CD4-positive, alpha-beta T cell treated with Interleukin-6 for 4 hours (primary cell): ENCODE results near the gene MRTFA.

ENCODE experiments used
- DNase-seq: peaks from one replicate; pipeline ENCODE4 v3.0.0-alpha.2; 2020; ENCODE audit warnings: mixed read lengths

Gene MRTFA

DNA sequence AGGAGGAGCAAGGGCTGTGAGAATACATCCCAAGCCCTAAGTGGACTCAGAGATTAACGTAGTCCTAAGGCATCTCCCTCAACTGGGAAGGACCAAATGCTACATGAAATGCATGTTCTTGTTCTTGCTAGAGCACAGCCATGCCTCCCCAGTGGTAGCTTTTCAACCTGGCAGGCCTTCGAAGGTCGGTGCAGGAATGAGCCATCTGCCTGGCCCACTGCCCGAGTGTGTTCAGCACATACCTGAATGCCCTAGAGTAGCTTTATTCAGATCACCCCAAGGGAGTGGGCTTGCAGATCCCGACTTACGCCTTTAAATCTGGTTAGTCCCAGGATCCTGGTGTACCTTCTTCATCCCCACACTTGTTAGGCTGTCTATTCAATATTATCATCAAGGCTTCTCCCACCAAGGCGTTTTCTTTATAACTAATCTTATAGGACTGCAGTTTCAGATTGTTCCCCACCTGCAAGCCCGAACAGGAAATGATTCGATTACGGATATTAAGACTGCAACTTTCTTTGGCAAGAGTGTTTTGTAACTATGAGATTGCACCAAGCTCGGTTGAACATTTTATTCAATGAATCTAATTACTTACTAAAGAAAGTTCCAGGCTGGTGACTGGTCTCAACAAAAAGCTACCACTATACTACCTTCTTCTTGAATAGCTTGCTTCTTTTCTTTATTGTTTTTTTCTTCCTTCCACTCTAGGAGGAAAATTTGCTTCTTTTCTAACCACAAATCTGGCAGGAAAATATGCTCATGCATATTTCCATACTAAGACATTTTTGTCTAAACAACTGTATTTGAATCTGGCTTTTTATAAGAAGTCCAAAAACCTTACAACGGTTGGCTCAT is 150.5 kb downstream of the MRTFA start:
- no peak for DNase-seq

- no peak for DNase-seq
These were observed 151.4 kb downstream of the MRTFA start for GRCh38 chr22:40484906-40485669.

- no peak for DNase-seq
These were observed 153.6 kb downstream of the MRTFA start for GRCh38 chr22:40482886-40483285.

GRCh38 chr22:40482391-40482790 is 154.1 kb downstream of the MRTFA start:
- no peak for DNase-seq

DNA sequence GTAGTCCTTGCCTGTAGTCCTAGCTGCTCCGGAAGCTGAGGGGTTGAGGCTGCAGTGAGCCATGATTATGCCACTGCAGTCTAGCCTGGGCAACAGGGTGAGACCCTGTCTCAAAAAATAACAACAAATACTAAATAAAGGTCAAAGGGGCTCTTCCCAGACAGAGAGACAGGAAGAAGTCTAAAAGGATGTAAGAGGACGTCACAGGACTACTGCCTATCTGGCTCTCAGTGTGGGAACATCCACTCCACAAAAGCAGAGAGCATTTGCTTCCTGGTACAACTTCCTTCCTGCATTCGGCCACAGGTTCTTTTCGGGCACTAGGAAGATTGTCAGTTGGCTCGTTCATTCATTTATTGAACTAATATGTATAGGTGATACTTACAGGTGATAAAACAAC is 155.5 kb downstream of the MRTFA start:
- DNase-seq: no peak

DNA sequence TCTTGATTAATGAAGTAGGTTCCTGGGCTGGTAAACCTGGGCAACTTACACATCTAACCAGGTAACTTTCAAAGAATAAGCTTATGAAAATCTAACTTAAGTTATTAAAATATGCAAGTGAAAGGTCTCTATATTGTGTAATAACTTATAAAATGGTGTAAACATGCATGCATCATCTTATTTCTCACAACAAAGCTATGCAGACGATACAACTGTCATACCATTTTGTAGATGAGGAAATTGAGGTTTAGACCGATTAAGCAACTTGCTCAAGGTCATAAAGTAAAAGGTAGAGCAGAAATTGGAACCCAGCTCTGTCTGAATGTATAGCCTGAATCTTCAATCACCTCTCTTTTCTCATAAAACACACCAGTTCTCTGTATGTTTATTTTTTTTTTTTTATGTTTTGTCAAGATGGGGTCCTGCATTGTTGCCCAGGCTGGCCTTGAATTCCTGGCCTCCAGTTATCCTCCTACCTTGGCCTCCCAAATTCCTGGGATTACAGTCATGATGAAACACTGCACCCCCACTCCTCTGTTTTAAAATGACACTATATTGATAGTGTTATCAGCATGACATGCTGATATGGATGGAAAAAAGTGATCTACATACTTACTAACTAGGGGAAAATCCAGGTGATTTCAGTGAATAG is 156.5 kb downstream of the MRTFA start:
- DNase-seq: no peak

DNA sequence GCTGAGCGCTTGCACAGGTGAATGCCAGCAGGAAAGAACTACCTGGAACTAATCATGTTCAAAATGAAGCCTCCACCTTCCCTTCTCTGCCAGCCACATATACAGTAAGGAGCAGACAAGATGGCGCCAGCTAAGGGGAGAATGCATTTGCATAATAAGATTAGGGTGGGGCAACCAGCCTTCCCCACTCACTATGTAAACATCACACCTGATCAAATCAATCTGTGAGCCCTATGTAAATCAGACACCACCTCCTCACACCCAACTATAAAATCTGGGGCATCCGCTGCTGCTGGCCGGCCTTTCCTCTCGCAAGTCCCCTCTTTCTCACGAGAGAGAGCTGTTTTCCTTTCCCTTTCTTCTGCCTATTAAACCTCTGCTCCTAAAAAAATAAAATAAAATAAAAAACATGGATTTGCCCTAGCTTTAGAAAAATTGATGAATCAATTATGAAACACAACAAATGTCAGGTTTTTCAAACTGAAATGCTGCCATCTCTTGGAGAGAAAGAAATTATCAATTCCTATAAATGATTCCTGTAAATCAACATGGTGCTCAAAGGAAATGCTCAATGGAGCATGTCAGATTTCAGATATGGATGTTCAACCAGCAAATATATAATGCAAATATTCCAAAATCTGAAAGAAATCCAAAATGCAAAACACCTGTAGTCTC is 157.3 kb downstream of the MRTFA start:
- no peak for DNase-seq

DNA sequence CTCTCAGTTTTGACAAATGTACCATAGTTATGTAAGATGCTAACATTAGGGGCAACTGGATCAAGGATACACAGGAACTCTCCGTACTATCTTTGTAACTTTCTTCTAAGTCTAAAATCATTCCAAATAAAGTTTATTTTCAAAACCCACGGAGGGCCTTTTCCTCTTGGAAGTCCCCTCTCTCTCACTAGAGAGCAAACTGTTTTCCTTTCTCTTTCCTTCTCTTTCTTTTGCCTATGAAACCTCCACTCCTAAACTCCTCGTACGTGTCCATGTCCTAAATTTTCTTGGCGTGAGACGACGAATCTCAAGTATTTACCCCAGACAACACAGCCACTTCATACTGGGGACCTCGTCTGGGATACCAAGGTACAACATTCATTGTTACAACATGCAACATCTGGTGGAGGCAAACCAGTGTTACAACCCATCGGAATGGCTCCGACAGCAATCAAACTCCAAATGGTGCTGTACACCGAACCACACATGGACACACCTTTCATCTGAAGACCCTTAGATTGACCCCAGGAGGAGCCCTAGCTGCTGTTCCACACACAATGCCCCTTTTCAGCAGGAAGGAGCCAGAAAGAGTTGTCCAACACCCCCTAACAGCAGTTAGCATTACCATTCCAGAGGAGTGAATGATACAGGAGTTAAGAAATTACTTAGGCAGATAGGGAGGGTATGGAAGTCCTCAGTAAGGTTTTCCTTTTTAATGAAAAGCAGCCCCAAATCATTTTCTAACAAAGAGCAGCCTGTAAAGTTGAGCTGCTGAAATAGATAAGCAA is 158.0 kb downstream of the MRTFA start:
- no peak for DNase-seq

- no peak for DNase-seq
These were observed 158.7 kb downstream of the MRTFA start for GRCh38 chr22:40477683-40478337.

DNA sequence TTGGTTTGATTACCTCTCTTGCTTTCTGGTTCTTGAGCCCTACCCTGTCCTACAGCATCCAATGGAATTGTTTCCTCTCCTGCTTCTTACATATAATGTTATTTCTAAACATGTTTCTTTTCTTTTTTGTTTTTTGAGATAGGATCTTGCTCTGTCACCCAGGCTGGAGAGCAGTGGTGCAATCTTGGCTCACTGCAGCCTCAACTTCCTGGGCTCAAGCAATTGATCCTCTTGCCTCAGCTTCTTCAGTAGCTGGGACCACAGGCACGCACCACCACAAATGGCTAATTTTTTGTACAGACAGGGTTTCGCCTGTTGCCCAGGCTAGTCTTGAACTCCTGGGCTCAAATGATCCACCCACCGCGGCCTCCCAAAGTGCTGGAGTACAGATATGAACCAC is 160.2 kb downstream of the MRTFA start:
- no peak for DNase-seq

DNA sequence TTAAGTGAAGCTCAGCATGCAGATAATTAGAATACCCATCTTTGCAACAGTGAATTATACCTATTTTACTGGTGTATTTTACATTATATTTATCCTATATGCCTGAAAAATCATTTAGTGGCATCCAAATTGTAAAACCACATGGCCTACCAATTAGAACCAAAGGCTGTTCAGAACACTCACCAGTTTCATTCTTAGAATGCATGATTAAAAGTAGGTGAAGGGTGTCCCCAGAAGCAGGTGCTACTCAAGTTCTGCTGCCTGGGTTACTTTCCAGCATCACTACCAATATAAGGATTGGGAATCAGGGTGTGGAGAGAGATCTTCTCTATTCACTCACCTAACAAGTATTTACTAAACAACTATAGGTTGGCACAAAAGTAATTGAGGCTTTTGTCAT is 162.8 kb downstream of the MRTFA start:
- no peak for DNase-seq

DNA sequence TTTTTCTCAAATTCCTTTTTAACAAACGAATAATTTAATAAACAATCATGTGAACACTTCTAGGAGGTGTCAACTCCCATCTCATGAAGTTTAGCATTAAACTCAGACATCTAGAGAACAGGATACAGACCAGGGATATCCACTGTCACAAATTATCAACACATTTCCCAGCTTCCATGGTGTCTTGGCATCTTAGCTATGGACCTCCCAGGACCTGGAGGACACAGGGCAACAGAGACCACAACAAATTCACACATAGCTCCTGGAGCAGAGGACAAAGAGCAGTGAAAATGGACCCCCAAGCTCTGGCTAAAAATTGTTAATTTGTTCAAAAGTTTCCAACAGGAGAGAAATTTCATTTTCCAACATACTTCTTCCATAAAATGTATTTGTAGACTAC is 163.9 kb downstream of the MRTFA start:
- DNase-seq: no peak

GRCh38 chr22:40472051-40472450 is 164.5 kb downstream of the MRTFA start:
- DNase-seq: no peak

GRCh38 chr22:40469181-40469580 is 167.3 kb downstream of the MRTFA start:
- DNase-seq: no peak

DNA sequence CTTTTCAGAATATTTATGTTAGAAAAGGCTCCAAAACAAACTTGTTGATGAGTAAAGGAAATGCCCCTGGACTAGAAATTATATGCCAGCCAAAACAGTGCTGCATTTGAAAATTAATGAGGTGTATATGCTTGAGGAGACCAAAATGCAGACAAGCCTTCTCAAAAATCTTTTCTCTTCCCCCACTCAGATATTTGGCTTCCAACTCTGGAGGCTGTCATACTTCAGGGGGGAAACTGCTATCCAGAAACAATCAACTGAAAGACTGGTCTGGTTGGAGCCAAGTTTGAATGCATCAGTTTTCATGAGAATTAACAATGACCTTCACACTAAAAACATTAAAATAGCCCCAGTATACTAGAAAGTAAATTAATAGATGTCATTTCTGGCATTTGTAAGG is 167.9 kb downstream of the MRTFA start:
- no peak for DNase-seq

GRCh38 chr22:40466976-40467375 is 169.5 kb downstream of the MRTFA start:
- DNase-seq: no peak

DNA sequence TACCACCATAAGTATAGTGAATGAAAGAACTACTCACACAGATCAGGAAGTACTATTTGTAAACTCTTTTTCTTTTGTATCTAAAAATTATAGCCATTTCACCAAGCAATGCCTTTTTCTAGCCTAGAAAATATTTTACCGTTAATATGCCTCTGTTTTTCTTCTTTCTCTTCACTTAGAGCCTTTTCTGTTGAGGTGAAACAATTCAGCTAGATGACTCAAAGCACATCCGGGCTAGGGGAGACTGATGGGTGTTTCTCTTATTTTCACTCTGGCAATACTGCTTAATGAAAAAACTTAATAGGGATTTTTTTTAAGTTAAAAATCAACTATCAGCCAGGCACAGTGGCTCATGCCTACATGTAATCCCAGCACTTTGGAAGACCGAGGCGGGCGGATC is 172.8 kb downstream of the MRTFA start:
- DNase-seq: peak; percentile 63

DNA sequence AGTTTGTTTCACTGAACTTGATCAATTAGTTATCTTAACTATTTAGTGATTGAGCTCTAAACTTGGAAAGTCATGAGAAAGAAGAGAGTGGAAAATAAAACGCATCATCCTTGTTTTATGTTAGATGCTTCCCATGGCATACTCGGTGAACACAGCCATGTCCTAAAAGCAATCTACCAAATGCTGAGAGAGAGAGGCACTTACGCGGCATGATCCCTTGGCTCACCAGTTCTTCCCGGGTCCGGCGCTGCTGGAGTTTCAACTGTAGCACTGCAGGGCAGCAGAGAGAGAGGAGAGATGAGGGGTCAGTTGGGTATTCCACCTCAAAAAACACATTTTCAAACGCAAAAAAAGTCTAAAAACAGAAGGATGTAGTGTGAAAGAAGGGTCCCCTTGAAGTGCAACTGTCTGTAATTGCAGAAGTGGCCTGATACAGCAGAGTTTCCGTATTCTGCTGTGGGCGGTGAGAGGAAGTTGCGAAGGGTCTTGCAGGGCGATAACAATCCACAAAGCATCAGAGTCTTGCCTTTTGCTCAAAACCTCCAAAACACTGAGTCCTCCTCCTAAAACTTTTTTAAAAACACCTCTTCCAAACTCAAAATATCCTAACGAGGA is 173.4 kb downstream of the MRTFA start:
- DNase-seq: peak; percentile 66

GRCh38 chr22:40462195-40462984 is 174.1 kb downstream of the MRTFA start:
- DNase-seq: peak; percentile 49

GRCh38 chr22:40453671-40454070 is 182.8 kb downstream of the MRTFA start:
- DNase-seq: no peak
